Fibroblast of lung (primary cell): ENCODE results near the gene XAB2. TPM values are rescaled to one million over a fixed set of nuclear protein-coding genes. Genes with fewer than 3 reads are reported as not detected.

Experiments used
- DNase-seq, 2 donors: peaks; one replicate each; pipeline versions ENCODE4 v3.0.0 to v3.0.0-alpha.2; 2010; ENCODE audit warnings: low read depth in 2 of 2
- H2AFZ ChIP-seq: 2 replicates; pipeline ENCODE4 v1.5.1; 2012; ENCODE audit warnings: low read length, control low read depth, inconsistent platforms
- H3K27ac ChIP-seq: 2 replicates; pipeline ENCODE4 v1.5.1; 2011; ENCODE audit warnings: low read length, control low read depth; ENCODE audit not compliant: insufficient read depth
- H3K27me3 ChIP-seq: 2 replicates; pipeline ENCODE4 v1.5.1; 2011; ENCODE audit warnings: mild to moderate bottlenecking, low read length; ENCODE audit not compliant: control insufficient read depth, insufficient read depth
- H3K36me3 ChIP-seq: 2 replicates; pipeline ENCODE4 v1.5.1; 2011; ENCODE audit warnings: low read length; ENCODE audit not compliant: control insufficient read depth, insufficient read depth
- H3K4me1 ChIP-seq: 2 replicates; pipeline ENCODE4 v1.5.1; 2011; ENCODE audit warnings: low read length; ENCODE audit not compliant: control insufficient read depth, insufficient read depth; ENCODE audit errors: extremely low read depth
- H3K4me2 ChIP-seq: 2 replicates; pipeline ENCODE4 v1.5.1; 2011; ENCODE audit warnings: low read length, control low read depth; ENCODE audit not compliant: insufficient read depth; ENCODE audit errors: extremely low read depth
- H3K4me3 ChIP-seq, 4 experiments: fragments of 200-600 bp in 1 of 4; sonication (generic) in 1 of 4; replicated peaks in 1 of 4; 2 replicates each; pipeline ENCODE4 v1.5.1; 2011 to 2016; ENCODE audit warnings: low read length in 4 of 4, low read depth in 3 of 4, mild to moderate bottlenecking in 3 of 4, control low read depth in 2 of 4, inconsistent platforms in 1 of 4, mixed read lengths in 1 of 4; ENCODE audit not compliant: insufficient read depth in 1 of 4; ENCODE audit errors: control extremely low read depth in 1 of 4
- H3K79me2 ChIP-seq: 2 replicates; pipeline ENCODE4 v1.5.1; 2012; ENCODE audit warnings: mild to moderate bottlenecking, low read length, inconsistent platforms; ENCODE audit not compliant: control insufficient read depth, insufficient read depth
- H3K9ac ChIP-seq: 2 replicates; pipeline ENCODE4 v1.5.1; 2011; ENCODE audit warnings: mild to moderate bottlenecking, low read length, control low read depth; ENCODE audit not compliant: insufficient read depth
- H3K9me3 ChIP-seq: 2 replicates; pipeline ENCODE4 v1.5.1; 2012; ENCODE audit warnings: low read depth, low read length; ENCODE audit not compliant: control insufficient read depth, insufficient read depth
- H4K20me1 ChIP-seq: 2 replicates; pipeline ENCODE4 v1.5.1; 2011; ENCODE audit warnings: low read length; ENCODE audit not compliant: control insufficient read depth, insufficient read depth; ENCODE audit errors: extremely low read depth
- EZH2 ChIP-seq: IDR thresholded peaks from 2 replicates; pipeline ENCODE4 v1.5.1; 2012; ENCODE audit warnings: low read length, control low read depth, mild to moderate bottlenecking; ENCODE audit errors: missing control alignments
- polyA plus RNA-seq, 2 donors: library from polyadenylated mRNA; depleted of rRNA in 1 of 2; stranded (reverse) in 1 of 2; unstranded in 1 of 2; fragments of >200 nt; gene quantifications; 2 replicates each; pipeline ENCODE4 v1.2.1, GENCODE V29; 2011 to 2012; ENCODE audit warnings: missing spikeins in 1 of 2
- total RNA-seq: library from RNA; depleted of rRNA; stranded (reverse); fragments of >200 nt; gene quantifications from 2 replicates; pipeline ENCODE4 v1.2.1, GENCODE V29; 2014
- TF ChIP-seq, protein P1 (sequence below), 2 donors: IDR thresholded peaks in 1 of 2; conservative IDR thresholded peaks in 1 of 2; 1 replicate in 1 of 2; 2 replicates in 1 of 2; pipeline ENCODE4 v1.5.1; 2011 to 2012; ENCODE audit warnings: low read length in 2 of 2, control low read depth in 1 of 2, inconsistent platforms in 1 of 2, low read depth in 1 of 2, mild to moderate bottlenecking in 1 of 2

XAB2 gene
- total and polyA plus RNA-seq, 2 donors (not counting 1 experiment from before 2014, with no cell fraction given): 12.5 to 28.2 TPM

DNA sequence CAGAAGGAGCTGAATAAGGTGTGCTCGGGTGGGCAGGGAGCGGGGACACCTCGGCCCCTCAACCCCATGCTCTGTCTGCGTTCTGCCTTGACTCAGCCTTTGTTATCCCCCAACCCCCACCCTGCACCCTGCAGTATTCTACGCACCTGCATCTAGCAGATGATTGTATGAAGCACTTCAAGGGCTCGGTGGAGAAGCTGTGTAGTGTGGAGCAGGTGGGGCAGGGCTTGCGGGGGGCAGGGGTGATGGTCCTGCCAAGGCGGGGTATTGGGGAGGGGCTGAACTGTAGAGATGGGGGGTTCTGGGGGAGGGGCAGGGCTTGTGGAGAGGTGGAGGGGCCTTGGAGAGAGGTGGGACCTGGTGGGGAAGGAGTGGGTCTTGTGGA, 13.7 kb upstream of the XAB2 start:
- Histone ChIP-seq H4K20me1 (no peaks in the 10 kb centered on the region), H3K27me3 (no peaks in the 10 kb centered on the region), H2AFZ (no peak overlapping the region), H3K4me1 (no peaks in the 10 kb centered on the region), H3K9me3 (no peaks in the 10 kb centered on the region), H3K27ac (no peak overlapping the region), H3K36me3 (no peaks in the 10 kb centered on the region), H3K79me2 (no peaks in the 10 kb centered on the region), H3K9ac (no peak overlapping the region), H3K4me3 (no peak overlapping the region), H3K4me2 (no peak overlapping the region)
- no peak for TF ChIP-seq EZH2
- TF ChIP-seq, protein P1, sequence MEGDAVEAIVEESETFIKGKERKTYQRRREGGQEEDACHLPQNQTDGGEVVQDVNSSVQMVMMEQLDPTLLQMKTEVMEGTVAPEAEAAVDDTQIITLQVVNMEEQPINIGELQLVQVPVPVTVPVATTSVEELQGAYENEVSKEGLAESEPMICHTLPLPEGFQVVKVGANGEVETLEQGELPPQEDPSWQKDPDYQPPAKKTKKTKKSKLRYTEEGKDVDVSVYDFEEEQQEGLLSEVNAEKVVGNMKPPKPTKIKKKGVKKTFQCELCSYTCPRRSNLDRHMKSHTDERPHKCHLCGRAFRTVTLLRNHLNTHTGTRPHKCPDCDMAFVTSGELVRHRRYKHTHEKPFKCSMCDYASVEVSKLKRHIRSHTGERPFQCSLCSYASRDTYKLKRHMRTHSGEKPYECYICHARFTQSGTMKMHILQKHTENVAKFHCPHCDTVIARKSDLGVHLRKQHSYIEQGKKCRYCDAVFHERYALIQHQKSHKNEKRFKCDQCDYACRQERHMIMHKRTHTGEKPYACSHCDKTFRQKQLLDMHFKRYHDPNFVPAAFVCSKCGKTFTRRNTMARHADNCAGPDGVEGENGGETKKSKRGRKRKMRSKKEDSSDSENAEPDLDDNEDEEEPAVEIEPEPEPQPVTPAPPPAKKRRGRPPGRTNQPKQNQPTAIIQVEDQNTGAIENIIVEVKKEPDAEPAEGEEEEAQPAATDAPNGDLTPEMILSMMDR (conservative IDR thresholded peaks at IDR 0.05 in 1 of 2, IDR thresholded peaks at IDR 0.05 in 1 of 2; ENCODE audit: low read depth in 1 of 2, low read length in 2 of 2): no peak
- no peak for DNase-seq

DNA sequence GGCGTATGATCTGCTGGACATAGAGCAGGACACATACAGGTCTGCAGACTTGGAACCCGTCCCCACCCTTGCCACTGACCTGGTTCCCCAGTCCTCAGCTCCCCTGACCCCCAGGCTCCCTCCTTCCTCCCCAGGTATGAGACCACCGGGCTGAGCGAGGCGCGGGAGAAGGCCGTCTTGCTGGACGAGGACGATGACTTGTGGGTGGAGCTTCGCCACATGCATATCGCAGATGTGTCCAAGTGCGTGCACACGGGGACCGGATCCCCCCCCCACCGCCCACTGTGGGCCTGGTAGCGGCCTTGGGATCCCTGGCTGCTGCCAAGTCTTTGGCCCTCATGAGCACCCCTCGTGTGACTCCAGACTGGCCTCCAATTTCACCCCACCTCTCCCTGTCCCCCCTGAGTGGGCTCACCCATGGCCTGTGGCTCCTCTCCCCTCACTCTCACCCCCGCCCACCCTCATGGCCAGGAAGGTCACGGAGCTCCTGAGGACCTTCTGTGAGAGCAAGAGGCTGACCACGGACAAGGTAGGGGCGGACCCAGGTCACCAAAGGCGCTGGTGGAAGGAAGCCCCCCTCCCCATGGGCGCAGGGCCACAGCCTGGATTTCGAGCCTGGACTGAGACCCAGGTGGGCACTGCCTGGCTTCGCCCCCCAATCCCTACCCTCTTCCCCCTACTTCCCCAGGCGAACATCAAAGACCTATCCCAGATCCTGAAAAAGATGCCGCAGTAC, 13.1 kb upstream of the XAB2 start:
- Histone ChIP-seq H3K36me3 (no peaks in the 10 kb centered on the region), H4K20me1 (no peaks in the 10 kb centered on the region), H3K4me2 (no peak overlapping the region), H3K27me3 (no peaks in the 10 kb centered on the region), H2AFZ (no peak overlapping the region), H3K9me3 (no peaks in the 10 kb centered on the region), H3K79me2 (no peaks in the 10 kb centered on the region), H3K27ac (no peak overlapping the region), H3K4me3 (no peak overlapping the region), H3K4me1 (no peaks in the 10 kb centered on the region), H3K9ac (no peak overlapping the region)
- TF ChIP-seq, protein P1 (conservative IDR thresholded peaks at IDR 0.05 in 1 of 2, IDR thresholded peaks at IDR 0.05 in 1 of 2; ENCODE audit: low read depth in 1 of 2, low read length in 2 of 2): no peak
- DNase-seq: no peak

DNA sequence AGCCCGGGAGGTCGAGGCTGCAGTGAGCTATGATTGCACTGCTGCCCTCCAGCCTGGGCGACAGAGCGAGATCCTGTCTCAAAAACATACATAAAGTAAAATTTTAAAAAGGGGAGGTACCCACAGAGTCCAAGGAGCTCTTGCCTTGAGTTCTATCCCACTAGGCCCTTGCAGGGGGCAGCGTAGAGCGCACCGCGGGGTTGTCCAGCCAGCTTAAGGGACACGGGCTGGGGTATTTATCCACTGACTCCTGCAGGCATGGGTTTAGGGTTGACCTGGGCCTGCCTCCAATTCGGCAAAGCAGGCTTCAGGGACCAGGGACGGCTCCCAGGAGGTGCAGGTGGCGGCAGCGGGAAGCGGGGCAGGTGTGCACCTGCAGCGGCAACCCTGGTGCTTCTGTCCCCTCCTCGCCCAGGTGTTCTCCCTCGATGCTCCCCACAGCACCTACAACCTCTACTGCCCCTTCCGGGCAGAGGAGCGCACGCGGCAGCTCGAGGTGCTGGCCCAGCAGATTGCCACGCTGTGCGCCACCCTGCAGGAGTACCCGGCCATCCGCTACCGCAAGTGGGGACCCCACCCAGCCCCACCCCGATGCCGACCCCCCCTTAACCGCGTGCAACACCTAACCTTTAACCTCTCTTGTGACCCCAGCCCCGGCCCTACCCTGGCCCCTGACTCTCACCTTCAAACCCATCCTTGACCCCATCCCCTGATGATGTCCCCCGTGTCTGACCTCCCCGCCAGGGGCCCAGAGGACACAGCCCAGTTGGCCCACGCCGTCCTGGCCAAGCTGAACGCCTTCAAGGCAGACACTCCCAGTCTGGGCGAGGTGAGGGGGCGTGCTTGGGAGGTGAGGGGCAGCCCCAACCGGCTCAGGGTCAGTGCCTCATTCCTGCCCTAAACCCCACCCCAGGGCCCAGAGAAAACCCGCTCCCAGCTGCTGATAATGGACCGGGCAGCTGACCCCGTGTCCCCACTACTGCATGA, 12.2 kb upstream of the XAB2 start:
- no peak overlapping the region for H2AFZ ChIP-seq
- no peak overlapping the region for H3K9ac ChIP-seq
- no peak overlapping the region for H3K4me3 ChIP-seq
- no peaks in the 10 kb centered on the region for H3K4me1 ChIP-seq
- DNase-seq: no peak
- H3K79me2 ChIP-seq: no peaks in the 10 kb centered on the region
- peaks cover 2% of the 10 kb centered on the region for H3K27me3 ChIP-seq
- no peak overlapping the region for H3K27ac ChIP-seq
- no peaks in the 10 kb centered on the region for H3K9me3 ChIP-seq
- TF ChIP-seq, protein P1 (conservative IDR thresholded peaks at IDR 0.05 in 1 of 2, IDR thresholded peaks at IDR 0.05 in 1 of 2; ENCODE audit: low read depth in 1 of 2, low read length in 2 of 2): no peak
- no peak for TF ChIP-seq EZH2
- H3K36me3 ChIP-seq: no peaks in the 10 kb centered on the region
- no peaks in the 10 kb centered on the region for H4K20me1 ChIP-seq
- H3K4me2 ChIP-seq: no peak overlapping the region
